Thyroid gland (tissue), 4 donors: ENCODE data around the gene B4GALNT3.

Experiments used
- POLR2A ChIP-seq, 2 donors: fragments of 450-650 bp; IDR thresholded peaks; one replicate each; pipeline ENCODE4 v1.6.1; 2017; ENCODE audit warnings: antibody characterized with exemption in 2 of 2, mild to moderate bottlenecking in 2 of 2, moderate library complexity in 1 of 2
- TF ChIP-seq, protein P1 (sequence below), 6 experiments: fragments of 200-600 bp in 3 of 6; fragments of 450-650 bp in 3 of 6; sonication (generic) in 3 of 6; IDR thresholded peaks; one replicate each; pipeline ENCODE4 v1.5.1; 2016 to 2019; ENCODE audit warnings: antibody characterized with exemption in 6 of 6, mild to moderate bottlenecking in 2 of 6, inconsistent platforms in 1 of 6, moderate library complexity in 1 of 6

DNA sequence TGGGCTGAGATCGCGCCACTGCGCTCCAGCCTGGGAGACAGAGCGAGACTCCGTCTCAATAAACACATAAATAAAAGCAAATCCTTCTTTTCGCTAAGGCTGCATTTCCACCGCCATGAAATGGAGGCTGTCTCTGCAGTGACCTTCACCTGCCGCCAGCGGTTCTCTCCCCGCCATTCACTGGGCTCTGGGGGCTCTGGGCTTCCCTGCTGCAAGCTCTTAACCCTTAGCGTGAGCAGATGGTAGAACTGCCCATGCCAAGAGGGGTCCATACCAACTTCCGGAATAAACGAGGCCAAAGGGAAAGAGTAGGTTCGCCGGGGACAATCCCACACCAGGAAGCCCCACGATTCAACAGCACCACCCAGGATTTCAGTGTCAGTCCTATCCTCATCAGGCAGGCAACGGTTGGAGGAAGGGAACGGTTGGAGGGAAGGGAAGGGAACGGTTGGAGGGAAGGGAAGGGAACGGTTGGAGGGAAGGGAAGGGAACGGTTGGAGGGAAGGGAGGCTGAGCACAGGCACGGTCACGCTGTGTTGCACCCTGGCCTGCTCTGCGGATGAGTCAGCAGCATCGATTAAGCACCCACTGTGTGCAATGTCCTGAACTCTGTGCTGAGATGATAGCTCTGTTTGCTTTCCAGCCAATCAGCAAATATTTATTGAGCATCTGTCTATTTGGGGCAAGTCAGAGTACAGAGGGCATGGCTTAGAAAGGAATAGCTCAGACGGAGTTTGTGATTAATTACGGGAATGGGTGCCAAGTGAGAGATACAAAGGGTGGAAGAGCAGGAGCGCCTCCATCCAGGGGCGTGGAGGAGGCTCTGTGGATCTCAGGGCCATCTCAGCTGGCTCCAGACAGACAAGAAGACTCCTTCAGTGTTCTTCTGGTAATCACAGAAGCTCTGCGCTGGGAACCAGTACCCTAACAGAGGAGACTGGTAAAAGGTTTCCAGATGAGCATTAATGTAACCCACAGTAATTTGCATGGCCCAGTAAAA, 125.6 kb downstream of the B4GALNT3 start:
- TF ChIP-seq, protein P1, sequence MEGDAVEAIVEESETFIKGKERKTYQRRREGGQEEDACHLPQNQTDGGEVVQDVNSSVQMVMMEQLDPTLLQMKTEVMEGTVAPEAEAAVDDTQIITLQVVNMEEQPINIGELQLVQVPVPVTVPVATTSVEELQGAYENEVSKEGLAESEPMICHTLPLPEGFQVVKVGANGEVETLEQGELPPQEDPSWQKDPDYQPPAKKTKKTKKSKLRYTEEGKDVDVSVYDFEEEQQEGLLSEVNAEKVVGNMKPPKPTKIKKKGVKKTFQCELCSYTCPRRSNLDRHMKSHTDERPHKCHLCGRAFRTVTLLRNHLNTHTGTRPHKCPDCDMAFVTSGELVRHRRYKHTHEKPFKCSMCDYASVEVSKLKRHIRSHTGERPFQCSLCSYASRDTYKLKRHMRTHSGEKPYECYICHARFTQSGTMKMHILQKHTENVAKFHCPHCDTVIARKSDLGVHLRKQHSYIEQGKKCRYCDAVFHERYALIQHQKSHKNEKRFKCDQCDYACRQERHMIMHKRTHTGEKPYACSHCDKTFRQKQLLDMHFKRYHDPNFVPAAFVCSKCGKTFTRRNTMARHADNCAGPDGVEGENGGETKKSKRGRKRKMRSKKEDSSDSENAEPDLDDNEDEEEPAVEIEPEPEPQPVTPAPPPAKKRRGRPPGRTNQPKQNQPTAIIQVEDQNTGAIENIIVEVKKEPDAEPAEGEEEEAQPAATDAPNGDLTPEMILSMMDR (IDR thresholded peaks at IDR 0.05), result no peak
- TF ChIP-seq POLR2A (IDR thresholded peaks at IDR 0.05), result no peak
